ENCODE measurements around the gene UQCRQ. TPM values are rescaled to one million over a fixed set of nuclear protein-coding genes. Genes with fewer than 3 reads are reported as not detected.

The UQCRQ gene
- total and polyA plus RNA-seq, 12 donors: 141 to 807 (median 522) TPM

GRCh38 chr5:132819468-132819867 lies 47.0 kb upstream of the UQCRQ start:
- Histone ChIP-seq H3K9me3 (replicated peaks in 1 of 3) (no peaks in the 10 kb centered on the region), H3K27ac (peak overlapping the region in 1 of 5 donors; percentile 38), H3K36me3 (replicated peaks in 1 of 2) (no peaks in the 10 kb centered on the region), H3K4me1 (replicated peaks in 1 of 2) (peaks cover 0 to 11% of the 10 kb centered on the region in 2 donors), H3K27me3 (no peaks in the 10 kb centered on the region), H3K4me3 (no peak overlapping the region)
- intact Hi-C loops (cut with DNase I): loop anchor here in 1 of 2 donors (10.0 kb wide), 1 partner anchor 435 kb away; no protein-coding TSS in a partner anchor
- no peak for TF ChIP-seq CTCF (IDR thresholded peaks at IDR 0.05)
- no peak for TF ChIP-seq POLR2A (IDR thresholded peaks at IDR 0.05)
- 44 to 51% (median 49%) methylated on average over 24 to 26 of the region's 26 CpGs for WGBS, 4 donors
- DNase-seq: no peak

GRCh38 chr5:132820162-132820754 lies 46.2 kb upstream of the UQCRQ start:
- no peak overlapping the region for H3K4me3 ChIP-seq
- peak overlapping the region in 1 of 5 donors; percentile 38 for H3K27ac ChIP-seq
- peaks cover 0 to 11% of the 10 kb centered on the region in 2 donors for H3K4me1 ChIP-seq (replicated peaks in 1 of 2)
- no peaks in the 10 kb centered on the region for H3K36me3 ChIP-seq (replicated peaks in 1 of 2)
- DNase-seq: peak; percentile 88 to 98 (median 94)
- 21 to 23% (median 22%) methylated on average over 13 to 15 of the region's 15 CpGs for WGBS, 4 donors
- no peaks in the 10 kb centered on the region for H3K9me3 ChIP-seq (replicated peaks in 1 of 3)
- TF ChIP-seq POLR2A (IDR thresholded peaks at IDR 0.05) (no peak), CTCF (IDR thresholded peaks at IDR 0.05) (peak; percentile 86 to 96 (median 93))
- intact Hi-C loops (cut with DNase I): loop anchor here in 1 of 2 donors (5.0 kb wide), 1 partner anchor 293 kb away; no protein-coding TSS in a partner anchor
- no peaks in the 10 kb centered on the region for H3K27me3 ChIP-seq

- no peak for DNase-seq
- Histone ChIP-seq H3K9me3 (replicated peaks in 1 of 3) (no peaks in the 10 kb centered on the region), H3K4me1 (replicated peaks in 1 of 2) (peaks cover 0 to 11% of the 10 kb centered on the region in 2 donors), H3K36me3 (replicated peaks in 1 of 2) (no peaks in the 10 kb centered on the region), H3K4me3 (no peak overlapping the region), H3K27ac (no peak overlapping the region), H3K27me3 (no peaks in the 10 kb centered on the region)
- intact Hi-C loops (cut with DNase I): loop anchor here in 1 of 2 donors (5.0 kb wide), 1 partner anchor 294 kb away; no protein-coding TSS in a partner anchor
- TF ChIP-seq POLR2A (IDR thresholded peaks at IDR 0.05) (no peak), CTCF (IDR thresholded peaks at IDR 0.05) (no peak)
- 84 to 96% (median 92%) methylated on average over 3 of the region's 3 CpGs for WGBS, 4 donors
Measured at GRCh38 chr5:132821350-132821749, 45.1 kb upstream of the UQCRQ start.

- 88 to 100% (median 92%) methylated on average over 1 of the region's 1 CpG for WGBS, 4 donors
- H3K4me1 ChIP-seq (replicated peaks in 1 of 2): peaks cover 0 to 11% of the 10 kb centered on the region in 2 donors
- intact Hi-C loops (cut with DNase I): loop anchor here in 1 of 2 donors (5.0 kb wide), 1 partner anchor 294 kb away; no protein-coding TSS in a partner anchor
- H3K27me3 ChIP-seq: no peaks in the 10 kb centered on the region
- no peak overlapping the region for H3K4me3 ChIP-seq
- H3K27ac ChIP-seq: no peak overlapping the region
- no peaks in the 10 kb centered on the region for H3K36me3 ChIP-seq (replicated peaks in 1 of 2)
- TF ChIP-seq POLR2A (IDR thresholded peaks at IDR 0.05): no peak
- TF ChIP-seq CTCF (IDR thresholded peaks at IDR 0.05): no peak
- H3K9me3 ChIP-seq (replicated peaks in 1 of 3): no peaks in the 10 kb centered on the region
- no peak for DNase-seq
Measured at GRCh38 chr5:132821791-132822190, 44.7 kb upstream of the UQCRQ start.

Measured in adrenal gland (tissue), 12 donors.